Measurements from ENCODE around the gene SUN5. TPM values are rescaled to one million over a fixed set of nuclear protein-coding genes. Genes with fewer than 3 reads are reported as not detected.

The SUN5 gene
- total and polyA plus RNA-seq, 8 donors, result not detected

DNA sequence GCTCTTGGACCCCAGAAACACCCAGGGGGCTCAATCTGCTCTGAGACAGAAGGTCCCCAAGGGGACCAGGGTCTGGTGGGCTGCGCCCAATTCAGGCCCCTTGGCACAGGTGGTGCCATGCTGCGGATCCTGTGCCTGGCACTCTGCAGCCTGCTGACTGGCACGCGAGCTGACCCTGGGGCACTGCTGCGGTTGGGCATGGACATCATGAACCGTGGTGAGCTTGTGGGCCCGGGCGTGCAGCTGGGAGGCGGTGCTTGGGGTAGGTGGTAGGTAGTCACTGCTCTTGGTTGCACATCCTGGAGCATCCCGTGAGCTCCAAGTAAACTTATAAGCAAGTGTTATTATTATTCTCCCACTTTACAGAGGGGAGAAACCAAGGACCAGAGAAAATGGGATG is 27.3 kb upstream of the SUN5 start, which contains the start of gene BPIFB6:
Gene BPIFB6 (plus strand): TSS at position 118 of the 400 bp plus-strand sequence. CDS start 0 bp downstream, at position 118.
- no peak within 1 kb of the TSS for H3K4me3 ChIP-seq
- no peaks in the 10 kb centered on the region for H3K27me3 ChIP-seq
- H3K4me1 ChIP-seq, result no peaks in the 10 kb centered on the region
- no peak for TF ChIP-seq CTCF (IDR thresholded peaks at IDR 0.05)
- WGBS, 2 donors, result 79 to 89% methylated on average over 10 of the region's 10 CpGs
- no peaks in the 10 kb centered on the region for H3K9me3 ChIP-seq
- ATAC-seq, result no peak
- intact Hi-C loops (cut with DNase I), result no loop called here
- no peaks in the 10 kb centered on the region for H3K36me3 ChIP-seq
- no peak within 1 kb of the TSS for H3K27ac ChIP-seq
- FAIRE-seq, result no peak
- no peak for DNase-seq

- DNase-seq (no peak), FAIRE-seq (no peak), ATAC-seq (no peak)
- Histone ChIP-seq H3K4me1 (no peaks in the 10 kb centered on the region), H3K27me3 (no peaks in the 10 kb centered on the region), H3K27ac (no peak overlapping the region), H3K9me3 (no peaks in the 10 kb centered on the region), H3K36me3 (no peaks in the 10 kb centered on the region), H3K4me3 (no peak overlapping the region)
- no peak for TF ChIP-seq CTCF (IDR thresholded peaks at IDR 0.05)
- WGBS, 2 donors, result 62 to 72% methylated on average over 6 of the region's 6 CpGs
- intact Hi-C loops (cut with DNase I), result no loop called here
Observed at GRCh38 chr20:33030569-33030968, 26.3 kb upstream of the SUN5 start.

GRCh38 chr20:33030076-33030475 is 25.8 kb upstream of the SUN5 start:
- no peaks in the 10 kb centered on the region for H3K4me1 ChIP-seq
- H3K9me3 ChIP-seq, result no peaks in the 10 kb centered on the region
- 62 to 82% methylated on average over 9 of the region's 9 CpGs for WGBS, 2 donors
- ATAC-seq (no peak), DNase-seq (no peak), FAIRE-seq (no peak)
- H3K27me3 ChIP-seq, result no peaks in the 10 kb centered on the region
- no peak for TF ChIP-seq CTCF (IDR thresholded peaks at IDR 0.05)
- intact Hi-C loops (cut with DNase I), result no loop called here
- no peak overlapping the region for H3K4me3 ChIP-seq
- no peak overlapping the region for H3K27ac ChIP-seq
- H3K36me3 ChIP-seq, result no peaks in the 10 kb centered on the region

DNA sequence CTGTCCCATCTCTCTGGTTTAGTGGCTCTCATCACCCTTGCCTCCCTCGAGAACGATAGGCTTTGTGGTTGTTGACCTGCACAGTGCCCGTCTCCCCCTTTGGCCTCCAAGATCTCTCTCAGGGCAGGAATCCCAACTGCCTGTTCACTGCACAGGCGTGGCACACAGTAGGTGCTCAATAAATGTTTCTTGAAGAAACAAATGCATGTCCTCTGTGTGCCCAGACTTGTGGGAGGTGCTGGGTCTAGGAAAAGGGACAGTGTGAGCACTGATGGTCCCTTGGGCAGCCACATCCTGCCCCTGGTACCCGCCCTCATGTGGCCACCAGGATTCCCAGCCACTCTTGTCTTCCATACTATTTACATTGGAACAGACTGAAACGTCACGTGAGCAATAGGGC is 24.6 kb upstream of the SUN5 start:
- DNase-seq (no peak), ATAC-seq (no peak), FAIRE-seq (no peak)
- 42 to 61% methylated on average over 7 of the region's 7 CpGs for whole genome bisulfite sequencing, 2 donors
- no peak overlapping the region for H3K27ac ChIP-seq
- H3K27me3 ChIP-seq, result no peaks in the 10 kb centered on the region
- no peaks in the 10 kb centered on the region for H3K4me1 ChIP-seq
- H3K4me3 ChIP-seq, result no peak overlapping the region
- H3K36me3 ChIP-seq, result no peaks in the 10 kb centered on the region
- no peak for TF ChIP-seq CTCF (IDR thresholded peaks at IDR 0.05)
- no peaks in the 10 kb centered on the region for H3K9me3 ChIP-seq
- intact Hi-C loops (cut with DNase I), result no loop called here

DNA sequence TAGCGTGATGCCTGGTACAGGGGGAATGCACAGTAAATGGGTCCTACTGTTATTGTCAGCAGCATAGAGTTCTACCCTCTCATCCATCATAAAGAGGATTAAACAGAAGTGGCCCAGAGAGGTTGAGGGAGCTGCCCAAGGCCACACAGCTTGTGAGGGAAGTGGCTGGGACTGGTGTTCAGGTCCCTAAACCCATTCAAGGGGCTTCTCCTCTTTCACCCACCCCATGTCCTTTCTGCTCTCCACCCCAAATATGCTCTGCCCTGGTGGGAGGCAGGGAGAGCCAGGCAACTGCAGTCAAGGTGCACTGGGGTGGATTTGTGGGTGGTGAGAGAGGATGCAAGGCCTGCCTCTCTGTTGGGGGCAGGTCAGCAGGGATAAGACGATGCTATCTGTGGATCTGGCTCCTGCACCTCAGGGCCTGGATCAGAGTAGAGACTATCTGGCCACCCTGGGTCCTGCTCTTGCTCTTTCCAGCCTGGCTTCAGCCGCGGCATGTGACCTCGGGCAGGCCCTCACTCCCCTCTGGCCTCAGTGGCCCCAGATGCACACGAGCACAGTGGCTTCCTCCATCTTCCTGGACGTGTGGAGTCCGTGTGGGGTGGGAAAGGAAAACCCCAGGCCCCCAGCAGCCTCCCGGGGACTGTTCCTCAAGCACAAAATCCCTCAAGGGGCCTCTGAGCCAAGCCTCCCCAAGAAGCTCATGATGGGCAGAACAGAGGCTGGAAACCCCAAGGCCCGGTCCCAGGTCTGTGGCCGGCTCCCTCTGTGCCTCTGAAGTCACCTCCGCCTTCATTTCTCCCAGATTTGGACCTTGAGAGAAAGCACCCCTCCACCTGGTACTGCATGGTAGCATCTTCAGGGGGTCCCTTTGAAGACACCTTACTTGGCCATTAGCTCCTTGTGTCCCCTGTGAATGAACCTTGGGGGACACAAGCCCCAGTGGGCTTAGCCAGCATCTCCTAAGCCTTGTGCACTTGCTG is 23.8 kb upstream of the SUN5 start:
- ATAC-seq, result no peak
- H3K4me3 ChIP-seq, result no peak overlapping the region
- 60 to 65% methylated on average over 11 to 12 of the region's 12 CpGs for WGBS, 2 donors
- no peaks in the 10 kb centered on the region for H3K9me3 ChIP-seq
- no peak for TF ChIP-seq CTCF (IDR thresholded peaks at IDR 0.05)
- intact Hi-C loops (cut with DNase I), result no loop called here
- FAIRE-seq, result no peak
- DNase-seq, result no peak
- no peaks in the 10 kb centered on the region for H3K27me3 ChIP-seq
- H3K4me1 ChIP-seq, result no peaks in the 10 kb centered on the region
- no peak overlapping the region for H3K27ac ChIP-seq
- no peaks in the 10 kb centered on the region for H3K36me3 ChIP-seq
